Thyroid gland (tissue), 4 donors: Measurements from ENCODE around the gene UBE4A.

Experiments
- POLR2A ChIP-seq, 2 donors: fragments of 450-650 bp; IDR thresholded peaks; one replicate each; pipeline ENCODE4 v1.6.1; 2017; ENCODE audit warnings: antibody characterized with exemption in 2 of 2, mild to moderate bottlenecking in 2 of 2, moderate library complexity in 1 of 2
- TF ChIP-seq, protein P1 (sequence below), 6 experiments: fragments of 200-600 bp in 3 of 6; fragments of 450-650 bp in 3 of 6; sonication (generic) in 3 of 6; IDR thresholded peaks; one replicate each; pipeline ENCODE4 v1.5.1; 2016 to 2019; ENCODE audit warnings: antibody characterized with exemption in 6 of 6, mild to moderate bottlenecking in 2 of 6, inconsistent platforms in 1 of 6, moderate library complexity in 1 of 6

DNA sequence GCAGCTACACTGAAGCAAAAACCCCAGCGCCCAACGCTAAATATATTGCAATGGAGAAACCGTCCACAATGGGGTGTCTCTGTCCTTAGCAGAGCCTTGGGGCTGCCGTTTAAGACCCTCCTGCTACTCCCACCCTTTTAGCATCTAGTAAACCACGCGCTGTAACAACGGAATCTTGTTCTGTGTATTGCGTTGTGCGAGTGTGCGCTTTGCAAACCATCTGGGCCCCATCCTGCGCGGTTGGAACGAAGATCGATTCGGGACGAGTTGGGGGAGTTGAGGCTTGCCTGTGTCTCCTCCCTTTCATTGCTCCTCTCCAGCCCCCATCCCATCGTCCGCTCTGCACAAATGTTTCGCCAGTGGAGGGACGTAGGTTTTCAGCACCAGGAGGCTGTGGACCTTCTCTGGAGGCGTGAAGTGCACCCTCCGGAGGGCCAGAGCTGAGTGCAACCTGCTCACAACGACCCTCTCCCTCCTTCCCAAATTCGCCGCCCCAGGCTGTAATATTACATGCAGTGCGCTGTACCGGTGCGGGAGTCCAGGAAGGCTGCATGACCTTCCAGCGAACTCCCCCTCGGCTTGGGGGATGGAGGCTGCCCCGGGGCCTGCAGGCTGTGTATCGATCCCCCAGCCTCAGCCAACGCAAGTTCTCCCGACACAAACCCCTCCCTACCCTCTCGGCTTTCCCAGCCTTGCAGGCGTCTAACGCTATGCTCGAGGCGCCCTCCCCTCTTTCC lies 75.3 kb downstream of the UBE4A start:
- TF ChIP-seq, protein P1, sequence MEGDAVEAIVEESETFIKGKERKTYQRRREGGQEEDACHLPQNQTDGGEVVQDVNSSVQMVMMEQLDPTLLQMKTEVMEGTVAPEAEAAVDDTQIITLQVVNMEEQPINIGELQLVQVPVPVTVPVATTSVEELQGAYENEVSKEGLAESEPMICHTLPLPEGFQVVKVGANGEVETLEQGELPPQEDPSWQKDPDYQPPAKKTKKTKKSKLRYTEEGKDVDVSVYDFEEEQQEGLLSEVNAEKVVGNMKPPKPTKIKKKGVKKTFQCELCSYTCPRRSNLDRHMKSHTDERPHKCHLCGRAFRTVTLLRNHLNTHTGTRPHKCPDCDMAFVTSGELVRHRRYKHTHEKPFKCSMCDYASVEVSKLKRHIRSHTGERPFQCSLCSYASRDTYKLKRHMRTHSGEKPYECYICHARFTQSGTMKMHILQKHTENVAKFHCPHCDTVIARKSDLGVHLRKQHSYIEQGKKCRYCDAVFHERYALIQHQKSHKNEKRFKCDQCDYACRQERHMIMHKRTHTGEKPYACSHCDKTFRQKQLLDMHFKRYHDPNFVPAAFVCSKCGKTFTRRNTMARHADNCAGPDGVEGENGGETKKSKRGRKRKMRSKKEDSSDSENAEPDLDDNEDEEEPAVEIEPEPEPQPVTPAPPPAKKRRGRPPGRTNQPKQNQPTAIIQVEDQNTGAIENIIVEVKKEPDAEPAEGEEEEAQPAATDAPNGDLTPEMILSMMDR (IDR thresholded peaks at IDR 0.05): no peak
- no peak for TF ChIP-seq POLR2A (IDR thresholded peaks at IDR 0.05)
